ENCODE measurements around the gene GALNT10.

The GALNT10 gene

GRCh38 chr5:154236536-154237375, 46.2 kb downstream of the GALNT10 start:
- DNase-seq (ENCODE audit: low spot score), result no peak

GRCh38 chr5:154237376-154237743, 46.8 kb downstream of the GALNT10 start:
- DNase-seq (ENCODE audit: low spot score), result no peak

- no peak for DNase-seq (ENCODE audit: low spot score)
Measured at GRCh38 chr5:154237946-154238345, 47.4 kb downstream of the GALNT10 start.

GRCh38 chr5:154238776-154239481, 48.4 kb downstream of the GALNT10 start:
- DNase-seq (ENCODE audit: low spot score), result no peak

GRCh38 chr5:154240595-154240994, 50.1 kb downstream of the GALNT10 start:
- no peak for DNase-seq (ENCODE audit: low spot score)

GRCh38 chr5:154241021-154241420, 50.5 kb downstream of the GALNT10 start:
- DNase-seq (ENCODE audit: low spot score), result no peak

- DNase-seq (ENCODE audit: low spot score), result peak; percentile 26
Measured at GRCh38 chr5:154242442-154242841, 51.9 kb downstream of the GALNT10 start.

GRCh38 chr5:154242964-154243376, 52.4 kb downstream of the GALNT10 start:
- DNase-seq (ENCODE audit: low spot score), result no peak

GRCh38 chr5:154243736-154244135, 53.2 kb downstream of the GALNT10 start:
- no peak for DNase-seq (ENCODE audit: low spot score)

- no peak for DNase-seq (ENCODE audit: low spot score)
Measured at GRCh38 chr5:154244476-154244875, 53.9 kb downstream of the GALNT10 start.

- no peak for DNase-seq (ENCODE audit: low spot score)
Measured at GRCh38 chr5:154248691-154249090, 58.2 kb downstream of the GALNT10 start.

- DNase-seq (ENCODE audit: low spot score), result no peak
Measured at GRCh38 chr5:154249826-154250225, 59.3 kb downstream of the GALNT10 start.

- DNase-seq (ENCODE audit: low spot score), result no peak
Measured at GRCh38 chr5:154251529-154251928, 61.0 kb downstream of the GALNT10 start.

- no peak for DNase-seq (ENCODE audit: low spot score)
Measured at GRCh38 chr5:154253807-154254206, 63.3 kb downstream of the GALNT10 start.

- no peak for DNase-seq (ENCODE audit: low spot score)
Measured at GRCh38 chr5:154254896-154255295, 64.4 kb downstream of the GALNT10 start.

GRCh38 chr5:154257046-154257445, 66.5 kb downstream of the GALNT10 start:
- DNase-seq (ENCODE audit: low spot score), result no peak

- DNase-seq (ENCODE audit: low spot score), result no peak
Measured at GRCh38 chr5:154258531-154259217, 68.1 kb downstream of the GALNT10 start.

- no peak for DNase-seq (ENCODE audit: low spot score)
Measured at GRCh38 chr5:154260224-154260927, 69.8 kb downstream of the GALNT10 start.

GRCh38 chr5:154262342-154262741, 71.8 kb downstream of the GALNT10 start:
- no peak for DNase-seq (ENCODE audit: low spot score)

GRCh38 chr5:154264549-154265196, 74.1 kb downstream of the GALNT10 start:
- DNase-seq (ENCODE audit: low spot score), result no peak

- DNase-seq (ENCODE audit: low spot score), result no peak
Measured at GRCh38 chr5:154265197-154265773, 74.8 kb downstream of the GALNT10 start.

Data from globus pallidus (tissue), 1 donor.